GM23338 (cell line): ENCODE data around the gene MYO15B. TPM values are rescaled to one million over a fixed set of nuclear protein-coding genes. Genes with fewer than 3 reads are reported as not detected.
A peak's percentile ranks its signal among the peaks of the same experiment; 100 is the strongest.

ENCODE experiments used
- ATAC-seq: fragments of 200-7000 bp; cut with Tn5 transposase; 3 replicates; pipeline ENCODE4 v1.9.1; 2020
- DNase-seq: peaks from one replicate; pipeline ENCODE4 v3.0.0-alpha.2; 2015; ENCODE audit warnings: low spot score
- H2AFZ ChIP-seq: fragments of 200-600 bp; sonication (generic); 2 replicates; pipeline ENCODE4 v1.8.0; 2016; ENCODE audit warnings: antibody characterized with exemption, mild to moderate bottlenecking, moderate library complexity
- H3F3A ChIP-seq: fragments of 200-600 bp; sonication (generic); replicated peaks from 2 replicates; pipeline ENCODE4 v1.8.0; 2017; ENCODE audit warnings: antibody characterized with exemption, mixed run types, low read depth
- H3K27ac ChIP-seq: fragments of 200-600 bp; sonication (generic); 2 replicates; pipeline ENCODE4 v1.6.1; 2016; ENCODE audit warnings: low read depth
- H3K27me3 ChIP-seq: fragments of 200-600 bp; sonication (generic); 2 replicates; pipeline ENCODE4 v1.8.0; 2016; ENCODE audit warnings: mild to moderate bottlenecking, mixed run types, moderate library complexity; ENCODE audit not compliant: insufficient read depth
- H3K36me3 ChIP-seq: fragments of 200-600 bp; sonication (generic); 2 replicates; pipeline ENCODE4 v1.8.0; 2016; ENCODE audit warnings: mild to moderate bottlenecking; ENCODE audit not compliant: insufficient read depth
- H3K4me1 ChIP-seq: fragments of 200-600 bp; sonication (generic); 2 replicates; pipeline ENCODE4 v1.8.0; 2016; ENCODE audit warnings: mild to moderate bottlenecking, moderate library complexity; ENCODE audit not compliant: insufficient read depth
- H3K4me2 ChIP-seq: fragments of 200-600 bp; sonication (generic); 2 replicates; pipeline ENCODE4 v1.7.1; 2017; ENCODE audit warnings: mixed run types
- H3K4me3 ChIP-seq: fragments of 200-600 bp; sonication (generic); 2 replicates; pipeline ENCODE4 v1.6.1; 2016; ENCODE audit warnings: mixed run types
- H3K79me2 ChIP-seq: fragments of 200-600 bp; sonication (generic); replicated peaks from 2 replicates; pipeline ENCODE4 v1.8.0; 2017; ENCODE audit warnings: mild to moderate bottlenecking; ENCODE audit not compliant: insufficient read depth
- H3K9me2 ChIP-seq: fragments of 200-600 bp; sonication (generic); 2 replicates; pipeline ENCODE4 v1.8.0; 2017; ENCODE audit not compliant: insufficient read depth
- H4K20me1 ChIP-seq: fragments of 200-600 bp; sonication (generic); replicated peaks from 2 replicates; pipeline ENCODE4 v1.8.0; 2017; ENCODE audit warnings: mild to moderate bottlenecking; ENCODE audit not compliant: insufficient read depth
- H3K27ac Mint-ChIP-seq: 2 replicates; pipeline ENCODE4 v1.8.0; 2020; ENCODE audit warnings: inconsistent platforms, mild to moderate bottlenecking, moderate library complexity, mixed read lengths
- H3K27me3 Mint-ChIP-seq: 3 replicates; pipeline ENCODE4 v1.8.0; 2022; ENCODE audit warnings: low read depth, mild to moderate bottlenecking, moderate library complexity, mixed read lengths, inconsistent platforms; ENCODE audit not compliant: insufficient read depth, poor library complexity
- H3K36me3 Mint-ChIP-seq: 3 replicates; pipeline ENCODE4 v1.8.0; 2021; ENCODE audit warnings: low read depth, mild to moderate bottlenecking, inconsistent platforms, moderate library complexity, mixed read lengths
- H3K4me1 Mint-ChIP-seq: 3 replicates; pipeline ENCODE4 v1.8.0; 2020; ENCODE audit warnings: mild to moderate bottlenecking, inconsistent platforms, mixed read lengths
- H3K4me3 Mint-ChIP-seq: 3 replicates; pipeline ENCODE4 v1.8.0; 2021; ENCODE audit warnings: moderate library complexity, mild to moderate bottlenecking, inconsistent platforms, mixed read lengths
- H3K9me3 Mint-ChIP-seq: 3 replicates; pipeline ENCODE4 v1.8.0; 2020; ENCODE audit warnings: moderate library complexity, mild to moderate bottlenecking, inconsistent platforms, mixed read lengths
- CREB1 ChIP-seq: fragments of 250-450 bp; sonication (Bioruptor Pico); IDR thresholded peaks from 2 replicates; pipeline ENCODE4 v1.5.0; 2020; ENCODE audit warnings: low read depth, mild to moderate bottlenecking, moderate library complexity
- EZH2 ChIP-seq: fragments of 200-600 bp; sonication (generic); IDR thresholded peaks from one replicate; pipeline ENCODE4 v1.8.0; 2017; ENCODE audit warnings: antibody characterized with exemption, mild to moderate bottlenecking, low read depth; ENCODE audit not compliant: unreplicated experiment
- EZH2phosphoT487 ChIP-seq: fragments of 200-600 bp; sonication (generic); IDR thresholded peaks from one replicate; pipeline ENCODE4 v1.8.1; 2018; ENCODE audit warnings: antibody characterized with exemption; ENCODE audit not compliant: unreplicated experiment
- JUNB ChIP-seq: IDR thresholded peaks from one replicate; pipeline ENCODE4 v1.6.1; 2016; ENCODE audit warnings: antibody characterized with exemption; ENCODE audit not compliant: unreplicated experiment
- NANOG ChIP-seq: IDR thresholded peaks from 2 replicates; pipeline ENCODE4 v1.6.1; 2016; ENCODE audit warnings: antibody characterized with exemption, borderline replicate concordance
- POLR2AphosphoS5 ChIP-seq: IDR thresholded peaks from 2 replicates; pipeline ENCODE4 v1.6.1; 2016; ENCODE audit warnings: antibody characterized with exemption, low read depth
- STAT1 ChIP-seq: IDR thresholded peaks from one replicate; pipeline ENCODE4 v1.6.1; 2016; ENCODE audit warnings: antibody characterized with exemption; ENCODE audit not compliant: unreplicated experiment
- ZNF114 ChIP-seq: fragments of 250-450 bp; sonication (Bioruptor Pico); IDR thresholded peaks from 2 replicates; pipeline ENCODE4 v1.5.0; 2020; ENCODE audit warnings: mild to moderate bottlenecking, moderate library complexity
- ZNF331 ChIP-seq: fragments of 250-450 bp; sonication (Bioruptor Pico); IDR thresholded peaks from 2 replicates; pipeline ENCODE4 v1.5.0; 2020; ENCODE audit warnings: low read depth, mild to moderate bottlenecking, moderate library complexity
- polyA plus RNA-seq: library from polyadenylated mRNA; unstranded; fragments of >200 nt; fragmentation: Nextera tagmentation; extraction: Ambion mirVana; gene quantifications from 2 replicates; pipeline ENCODE4 v1.2.1, GENCODE V29; 2016
- total RNA-seq: library from RNA; depleted of rRNA; stranded (reverse); fragments of >200 nt; shearing (Covaris generic); gene quantifications from 2 replicates; pipeline ENCODE4 v1.2.3, GENCODE V29; 2014
- TF ChIP-seq, protein P1 (sequence below): fragments of 250-450 bp; sonication (Bioruptor Pico); IDR thresholded peaks from 2 replicates; pipeline ENCODE4 v1.5.0; 2020; ENCODE audit warnings: mild to moderate bottlenecking, moderate library complexity
- TF ChIP-seq, protein P2 (sequence below): IDR thresholded peaks from one replicate; pipeline ENCODE4 v1.6.1; 2018; ENCODE audit warnings: antibody characterized with exemption; ENCODE audit not compliant: unreplicated experiment
- TF ChIP-seq, protein P3 (sequence below): IDR thresholded peaks from 2 replicates; pipeline ENCODE4 v1.6.1; 2016; ENCODE audit warnings: antibody characterized with exemption
- TF ChIP-seq, protein P4 (sequence below), 2 experiments: fragments of 200-600 bp in 1 of 2; sonication (generic) in 1 of 2; conservative IDR thresholded peaks; 2 replicates each; pipeline versions ENCODE4 v1.5.1 to v1.6.1; 2016 to 2017; ENCODE audit warnings: antibody characterized with exemption in 2 of 2, low read depth in 2 of 2, mild to moderate bottlenecking in 2 of 2, moderate library complexity in 1 of 2

Gene MYO15B
- total and polyA plus RNA-seq, 2 experiments from 2014 or later = 6.6 to 12.4 TPM

DNA sequence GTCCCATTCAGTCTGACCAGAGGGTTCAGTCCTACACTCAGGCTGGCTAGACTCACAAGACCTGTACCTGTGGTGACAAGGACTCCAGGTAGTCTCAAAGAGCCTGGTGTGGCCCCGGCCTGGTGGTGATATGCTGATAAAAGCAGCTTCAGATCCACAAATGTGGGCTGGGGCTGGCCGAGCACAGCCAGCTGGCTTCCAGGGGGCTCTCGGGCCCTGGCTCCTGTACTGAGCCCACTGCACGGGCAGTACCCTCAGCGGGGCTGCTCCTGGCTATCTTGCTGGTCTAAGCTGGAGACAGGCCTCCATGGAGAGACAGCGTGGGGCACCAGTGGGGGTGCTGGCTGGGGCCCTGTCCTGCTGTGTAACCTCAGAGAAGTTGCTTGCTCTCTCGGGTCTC lies 50.0 kb downstream of the MYO15B start:
- no peaks in the 10 kb centered on the region for H3K9me2 ChIP-seq
- H4K20me1 ChIP-seq = no peaks in the 10 kb centered on the region; the same call in 1 of the 2 replicates
- H3F3A ChIP-seq = no peaks in the 10 kb centered on the region
- no peak overlapping the region for H3K27ac ChIP-seq
- H3K4me1 Mint-ChIP-seq = peaks cover 25% of the 10 kb centered on the region
- H3K4me2 ChIP-seq = no peak overlapping the region
- no peak overlapping the region for H3K4me3 ChIP-seq
- no peak for ATAC-seq
- H3K9me3 Mint-ChIP-seq = no peaks in the 10 kb centered on the region
- no peak for TF ChIP-seq JUNB
- TF ChIP-seq, protein P1, sequence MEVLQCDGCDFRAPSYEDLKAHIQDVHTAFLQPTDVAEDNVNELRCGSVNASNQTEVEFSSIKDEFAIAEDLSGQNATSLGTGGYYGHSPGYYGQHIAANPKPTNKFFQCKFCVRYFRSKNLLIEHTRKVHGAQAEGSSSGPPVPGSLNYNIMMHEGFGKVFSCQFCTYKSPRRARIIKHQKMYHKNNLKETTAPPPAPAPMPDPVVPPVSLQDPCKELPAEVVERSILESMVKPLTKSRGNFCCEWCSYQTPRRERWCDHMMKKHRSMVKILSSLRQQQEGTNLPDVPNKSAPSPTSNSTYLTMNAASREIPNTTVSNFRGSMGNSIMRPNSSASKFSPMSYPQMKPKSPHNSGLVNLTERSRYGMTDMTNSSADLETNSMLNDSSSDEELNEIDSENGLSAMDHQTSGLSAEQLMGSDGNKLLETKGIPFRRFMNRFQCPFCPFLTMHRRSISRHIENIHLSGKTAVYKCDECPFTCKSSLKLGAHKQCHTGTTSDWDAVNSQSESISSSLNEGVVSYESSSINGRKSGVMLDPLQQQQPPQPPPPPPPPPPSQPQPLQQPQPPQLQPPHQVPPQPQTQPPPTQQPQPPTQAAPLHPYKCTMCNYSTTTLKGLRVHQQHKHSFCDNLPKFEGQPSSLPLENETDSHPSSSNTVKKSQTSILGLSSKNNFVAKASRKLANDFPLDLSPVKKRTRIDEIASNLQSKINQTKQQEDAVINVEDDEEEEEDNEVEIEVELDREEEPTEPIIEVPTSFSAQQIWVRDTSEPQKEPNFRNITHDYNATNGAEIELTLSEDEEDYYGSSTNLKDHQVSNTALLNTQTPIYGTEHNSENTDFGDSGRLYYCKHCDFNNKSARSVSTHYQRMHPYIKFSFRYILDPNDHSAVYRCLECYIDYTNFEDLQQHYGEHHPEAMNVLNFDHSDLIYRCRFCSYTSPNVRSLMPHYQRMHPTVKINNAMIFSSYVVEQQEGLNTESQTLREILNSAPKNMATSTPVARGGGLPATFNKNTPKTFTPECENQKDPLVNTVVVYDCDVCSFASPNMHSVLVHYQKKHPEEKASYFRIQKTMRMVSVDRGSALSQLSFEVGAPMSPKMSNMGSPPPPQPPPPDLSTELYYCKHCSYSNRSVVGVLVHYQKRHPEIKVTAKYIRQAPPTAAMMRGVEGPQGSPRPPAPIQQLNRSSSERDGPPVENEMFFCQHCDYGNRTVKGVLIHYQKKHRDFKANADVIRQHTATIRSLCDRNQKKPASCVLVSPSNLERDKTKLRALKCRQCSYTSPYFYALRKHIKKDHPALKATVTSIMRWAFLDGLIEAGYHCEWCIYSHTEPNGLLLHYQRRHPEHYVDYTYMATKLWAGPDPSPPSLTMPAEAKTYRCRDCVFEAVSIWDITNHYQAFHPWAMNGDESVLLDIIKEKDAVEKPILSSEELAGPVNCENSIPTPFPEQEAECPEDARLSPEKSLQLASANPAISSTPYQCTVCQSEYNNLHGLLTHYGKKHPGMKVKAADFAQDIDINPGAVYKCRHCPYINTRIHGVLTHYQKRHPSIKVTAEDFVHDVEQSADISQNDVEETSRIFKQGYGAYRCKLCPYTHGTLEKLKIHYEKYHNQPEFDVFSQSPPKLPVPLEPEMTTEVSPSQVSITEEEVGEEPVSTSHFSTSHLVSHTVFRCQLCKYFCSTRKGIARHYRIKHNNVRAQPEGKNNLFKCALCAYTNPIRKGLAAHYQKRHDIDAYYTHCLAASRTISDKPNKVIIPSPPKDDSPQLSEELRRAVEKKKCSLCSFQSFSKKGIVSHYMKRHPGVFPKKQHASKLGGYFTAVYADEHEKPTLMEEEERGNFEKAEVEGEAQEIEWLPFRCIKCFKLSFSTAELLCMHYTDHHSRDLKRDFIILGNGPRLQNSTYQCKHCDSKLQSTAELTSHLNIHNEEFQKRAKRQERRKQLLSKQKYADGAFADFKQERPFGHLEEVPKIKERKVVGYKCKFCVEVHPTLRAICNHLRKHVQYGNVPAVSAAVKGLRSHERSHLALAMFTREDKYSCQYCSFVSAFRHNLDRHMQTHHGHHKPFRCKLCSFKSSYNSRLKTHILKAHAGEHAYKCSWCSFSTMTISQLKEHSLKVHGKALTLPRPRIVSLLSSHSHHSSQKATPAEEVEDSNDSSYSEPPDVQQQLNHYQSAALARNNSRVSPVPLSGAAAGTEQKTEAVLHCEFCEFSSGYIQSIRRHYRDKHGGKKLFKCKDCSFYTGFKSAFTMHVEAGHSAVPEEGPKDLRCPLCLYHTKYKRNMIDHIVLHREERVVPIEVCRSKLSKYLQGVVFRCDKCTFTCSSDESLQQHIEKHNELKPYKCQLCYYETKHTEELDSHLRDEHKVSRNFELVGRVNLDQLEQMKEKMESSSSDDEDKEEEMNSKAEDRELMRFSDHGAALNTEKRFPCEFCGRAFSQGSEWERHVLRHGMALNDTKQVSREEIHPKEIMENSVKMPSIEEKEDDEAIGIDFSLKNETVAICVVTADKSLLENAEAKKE (CRISPR knock-in tag) = no peak
- no peak for TF ChIP-seq ZNF114 (CRISPR knock-in tag)
- no peak for TF ChIP-seq EZH2
- no peak for TF ChIP-seq CREB1 (CRISPR knock-in tag)
- TF ChIP-seq ZNF331 = no peak
- TF ChIP-seq, protein P2, sequence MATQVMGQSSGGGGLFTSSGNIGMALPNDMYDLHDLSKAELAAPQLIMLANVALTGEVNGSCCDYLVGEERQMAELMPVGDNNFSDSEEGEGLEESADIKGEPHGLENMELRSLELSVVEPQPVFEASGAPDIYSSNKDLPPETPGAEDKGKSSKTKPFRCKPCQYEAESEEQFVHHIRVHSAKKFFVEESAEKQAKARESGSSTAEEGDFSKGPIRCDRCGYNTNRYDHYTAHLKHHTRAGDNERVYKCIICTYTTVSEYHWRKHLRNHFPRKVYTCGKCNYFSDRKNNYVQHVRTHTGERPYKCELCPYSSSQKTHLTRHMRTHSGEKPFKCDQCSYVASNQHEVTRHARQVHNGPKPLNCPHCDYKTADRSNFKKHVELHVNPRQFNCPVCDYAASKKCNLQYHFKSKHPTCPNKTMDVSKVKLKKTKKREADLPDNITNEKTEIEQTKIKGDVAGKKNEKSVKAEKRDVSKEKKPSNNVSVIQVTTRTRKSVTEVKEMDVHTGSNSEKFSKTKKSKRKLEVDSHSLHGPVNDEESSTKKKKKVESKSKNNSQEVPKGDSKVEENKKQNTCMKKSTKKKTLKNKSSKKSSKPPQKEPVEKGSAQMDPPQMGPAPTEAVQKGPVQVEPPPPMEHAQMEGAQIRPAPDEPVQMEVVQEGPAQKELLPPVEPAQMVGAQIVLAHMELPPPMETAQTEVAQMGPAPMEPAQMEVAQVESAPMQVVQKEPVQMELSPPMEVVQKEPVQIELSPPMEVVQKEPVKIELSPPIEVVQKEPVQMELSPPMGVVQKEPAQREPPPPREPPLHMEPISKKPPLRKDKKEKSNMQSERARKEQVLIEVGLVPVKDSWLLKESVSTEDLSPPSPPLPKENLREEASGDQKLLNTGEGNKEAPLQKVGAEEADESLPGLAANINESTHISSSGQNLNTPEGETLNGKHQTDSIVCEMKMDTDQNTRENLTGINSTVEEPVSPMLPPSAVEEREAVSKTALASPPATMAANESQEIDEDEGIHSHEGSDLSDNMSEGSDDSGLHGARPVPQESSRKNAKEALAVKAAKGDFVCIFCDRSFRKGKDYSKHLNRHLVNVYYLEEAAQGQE = no peak
- TF ChIP-seq, protein P3, sequence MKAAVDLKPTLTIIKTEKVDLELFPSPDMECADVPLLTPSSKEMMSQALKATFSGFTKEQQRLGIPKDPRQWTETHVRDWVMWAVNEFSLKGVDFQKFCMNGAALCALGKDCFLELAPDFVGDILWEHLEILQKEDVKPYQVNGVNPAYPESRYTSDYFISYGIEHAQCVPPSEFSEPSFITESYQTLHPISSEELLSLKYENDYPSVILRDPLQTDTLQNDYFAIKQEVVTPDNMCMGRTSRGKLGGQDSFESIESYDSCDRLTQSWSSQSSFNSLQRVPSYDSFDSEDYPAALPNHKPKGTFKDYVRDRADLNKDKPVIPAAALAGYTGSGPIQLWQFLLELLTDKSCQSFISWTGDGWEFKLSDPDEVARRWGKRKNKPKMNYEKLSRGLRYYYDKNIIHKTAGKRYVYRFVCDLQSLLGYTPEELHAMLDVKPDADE = no peak
- no peak for TF ChIP-seq NANOG
- TF ChIP-seq EZH2phosphoT487 = no peak
- TF ChIP-seq STAT1 = no peak
- no peak for TF ChIP-seq POLR2AphosphoS5
- TF ChIP-seq, protein P4, sequence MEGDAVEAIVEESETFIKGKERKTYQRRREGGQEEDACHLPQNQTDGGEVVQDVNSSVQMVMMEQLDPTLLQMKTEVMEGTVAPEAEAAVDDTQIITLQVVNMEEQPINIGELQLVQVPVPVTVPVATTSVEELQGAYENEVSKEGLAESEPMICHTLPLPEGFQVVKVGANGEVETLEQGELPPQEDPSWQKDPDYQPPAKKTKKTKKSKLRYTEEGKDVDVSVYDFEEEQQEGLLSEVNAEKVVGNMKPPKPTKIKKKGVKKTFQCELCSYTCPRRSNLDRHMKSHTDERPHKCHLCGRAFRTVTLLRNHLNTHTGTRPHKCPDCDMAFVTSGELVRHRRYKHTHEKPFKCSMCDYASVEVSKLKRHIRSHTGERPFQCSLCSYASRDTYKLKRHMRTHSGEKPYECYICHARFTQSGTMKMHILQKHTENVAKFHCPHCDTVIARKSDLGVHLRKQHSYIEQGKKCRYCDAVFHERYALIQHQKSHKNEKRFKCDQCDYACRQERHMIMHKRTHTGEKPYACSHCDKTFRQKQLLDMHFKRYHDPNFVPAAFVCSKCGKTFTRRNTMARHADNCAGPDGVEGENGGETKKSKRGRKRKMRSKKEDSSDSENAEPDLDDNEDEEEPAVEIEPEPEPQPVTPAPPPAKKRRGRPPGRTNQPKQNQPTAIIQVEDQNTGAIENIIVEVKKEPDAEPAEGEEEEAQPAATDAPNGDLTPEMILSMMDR (conservative IDR thresholded peaks at IDR 0.05; ENCODE audit: low read depth in 2 of 2) = no peak
- DNase-seq = no peak
- H3K36me3 Mint-ChIP-seq = no peaks in the 10 kb centered on the region
- H3K79me2 ChIP-seq = no peaks in the 10 kb centered on the region
- H3K36me3 ChIP-seq = no peaks in the 10 kb centered on the region
- no peaks in the 10 kb centered on the region for H3K27me3 ChIP-seq
- no peak overlapping the region for H3K4me3 Mint-ChIP-seq
- peak overlapping the region; percentile 52; the same call in 1 of the 2 replicates for H3K27ac Mint-ChIP-seq
- H2AFZ ChIP-seq = no peak overlapping the region
- peaks cover 12% of the 10 kb centered on the region for H3K4me1 ChIP-seq
- H3K27me3 Mint-ChIP-seq = peaks cover 21% of the 10 kb centered on the region
